A549 treated with CpdA at 1 μM for 4 hours (cell line): Measurements from ENCODE around the gene TCAF1. TPM values are rescaled to one million over a fixed set of nuclear protein-coding genes. Genes with fewer than 3 reads are reported as not detected.

Experiments
- total RNA-seq: library from RNA; stranded (reverse); fragments of 200-300 nt; extraction: Qiagen RNA extraction; gene quantifications from 5 replicates; pipeline ENCODE4 v1.2.3, GENCODE V29; 2022; ENCODE audit warnings: low read depth

The TCAF1 gene
- 14.3 to 22.7 TPM (median 20.0 TPM) in 5 replicates for total RNA-seq

GRCh38 chr7:143901668-143902331 is at the start of gene TCAF1:
Gene TCAF1 (minus strand): TSS chr7:143902176. CDS start chr7:143876608, 25,568 bp downstream.

GRCh38 chr7:143934526-143935325 is 32.8 kb upstream of the TCAF1 start, which contains the start of gene OR2F2:
Gene OR2F2 (plus strand): TSS chr7:143935233. CDS start chr7:143935233, 0 bp downstream.

Other genes with a start within 250 kb of the TCAF1 start
- not detected in 5 replicates for gene CTAGE6, start 144.5 kb downstream of the TCAF1 start, total RNA-seq
- not detected in 5 replicates for gene OR2F2, start 33.1 kb upstream of the TCAF1 start, total RNA-seq
- not detected in 5 replicates for gene OR2F1, start 52.7 kb upstream of the TCAF1 start, total RNA-seq
- gene OR6B1, start 98.1 kb upstream of the TCAF1 start, total RNA-seq: not detected in 5 replicates
- gene OR2A5, start 146.8 kb upstream of the TCAF1 start, total RNA-seq: not detected in 5 replicates
- gene OR2A25, start 167.6 kb upstream of the TCAF1 start, total RNA-seq: not detected in 5 replicates
- gene OR2A12, start 184.1 kb upstream of the TCAF1 start, total RNA-seq: not detected in 5 replicates
- not detected in 5 replicates for gene OR2A2, start 207.4 kb upstream of the TCAF1 start, total RNA-seq
- gene OR2A14, start 221.0 kb upstream of the TCAF1 start, total RNA-seq: not detected in 5 replicates